Progenitor cell of endocrine pancreas (in vitro differentiated cells): ENCODE measurements around the gene RAX. TPM values are rescaled to one million over a fixed set of nuclear protein-coding genes. Genes with fewer than 3 reads are reported as not detected.

Experiments
- DNase-seq: peaks from one replicate; pipeline ENCODE4 v3.0.0; 2021; ENCODE audit warnings: low spot score; ENCODE audit not compliant: unreplicated experiment
- H3K27ac Mint-ChIP-seq: 2 replicates; pipeline ENCODE4 v1.8.0; 2021; ENCODE audit warnings: mild to moderate bottlenecking, moderate library complexity, mixed read lengths
- H3K27me3 Mint-ChIP-seq: 2 replicates; pipeline ENCODE4 v1.8.0; 2021; ENCODE audit warnings: mixed read lengths
- H3K36me3 Mint-ChIP-seq: 2 replicates; pipeline ENCODE4 v1.8.0; 2022; ENCODE audit warnings: mixed read lengths; ENCODE audit not compliant: insufficient read depth
- H3K4me1 Mint-ChIP-seq: 2 replicates; pipeline ENCODE4 v1.8.0; 2021; ENCODE audit warnings: low read depth, mixed read lengths
- H3K4me3 Mint-ChIP-seq: 2 replicates; pipeline ENCODE4 v1.8.0; 2021; ENCODE audit warnings: low read depth, mild to moderate bottlenecking, moderate library complexity, mixed read lengths
- H3K9me3 Mint-ChIP-seq: 2 replicates; pipeline ENCODE4 v1.8.0; 2021; ENCODE audit warnings: low read depth, mixed read lengths
- total RNA-seq: library from RNA; stranded (reverse); gene quantifications from 2 replicates; pipeline ENCODE4 v1.2.1, GENCODE V29; 2021
- TF ChIP-seq, protein P1 (sequence below): fragments of 200-600 bp; sonication (generic); IDR thresholded peaks from one replicate; pipeline ENCODE4 v1.5.0; 2021; ENCODE audit warnings: antibody characterized with exemption, mild to moderate bottlenecking; ENCODE audit not compliant: unreplicated experiment

Gene RAX
- total RNA-seq, 1 donor from 2014 or later, result not detected

DNA sequence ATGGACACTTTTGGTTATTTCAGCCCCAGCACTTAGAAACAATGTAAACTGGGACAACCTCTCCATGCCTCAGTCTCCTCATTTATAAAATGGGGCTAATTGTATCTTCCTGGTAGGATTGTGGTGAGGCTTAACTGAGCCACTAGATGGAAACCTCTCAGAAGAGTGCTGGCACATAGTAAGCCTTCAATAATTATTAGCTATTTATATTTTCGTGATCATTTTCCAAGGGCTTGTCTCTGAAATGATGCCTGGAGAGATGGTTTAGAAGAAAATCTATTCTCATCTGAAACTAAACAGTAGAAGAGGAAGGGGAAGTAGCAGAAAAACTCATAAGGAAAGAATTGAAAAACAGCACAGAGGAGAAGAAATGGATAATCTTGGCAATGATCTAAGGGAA, 6.8 kb downstream of the RAX start:
- H3K27ac Mint-ChIP-seq, result no peak overlapping the region
- no peak for DNase-seq
- H3K36me3 Mint-ChIP-seq, result no peaks in the 10 kb centered on the region
- TF ChIP-seq, protein P1, sequence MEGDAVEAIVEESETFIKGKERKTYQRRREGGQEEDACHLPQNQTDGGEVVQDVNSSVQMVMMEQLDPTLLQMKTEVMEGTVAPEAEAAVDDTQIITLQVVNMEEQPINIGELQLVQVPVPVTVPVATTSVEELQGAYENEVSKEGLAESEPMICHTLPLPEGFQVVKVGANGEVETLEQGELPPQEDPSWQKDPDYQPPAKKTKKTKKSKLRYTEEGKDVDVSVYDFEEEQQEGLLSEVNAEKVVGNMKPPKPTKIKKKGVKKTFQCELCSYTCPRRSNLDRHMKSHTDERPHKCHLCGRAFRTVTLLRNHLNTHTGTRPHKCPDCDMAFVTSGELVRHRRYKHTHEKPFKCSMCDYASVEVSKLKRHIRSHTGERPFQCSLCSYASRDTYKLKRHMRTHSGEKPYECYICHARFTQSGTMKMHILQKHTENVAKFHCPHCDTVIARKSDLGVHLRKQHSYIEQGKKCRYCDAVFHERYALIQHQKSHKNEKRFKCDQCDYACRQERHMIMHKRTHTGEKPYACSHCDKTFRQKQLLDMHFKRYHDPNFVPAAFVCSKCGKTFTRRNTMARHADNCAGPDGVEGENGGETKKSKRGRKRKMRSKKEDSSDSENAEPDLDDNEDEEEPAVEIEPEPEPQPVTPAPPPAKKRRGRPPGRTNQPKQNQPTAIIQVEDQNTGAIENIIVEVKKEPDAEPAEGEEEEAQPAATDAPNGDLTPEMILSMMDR, result no peak
- no peaks in the 10 kb centered on the region for H3K9me3 Mint-ChIP-seq
- H3K27me3 Mint-ChIP-seq, result peaks cover 96% of the 10 kb centered on the region
- H3K4me3 Mint-ChIP-seq, result no peak overlapping the region
- peaks cover 5% of the 10 kb centered on the region for H3K4me1 Mint-ChIP-seq

DNA sequence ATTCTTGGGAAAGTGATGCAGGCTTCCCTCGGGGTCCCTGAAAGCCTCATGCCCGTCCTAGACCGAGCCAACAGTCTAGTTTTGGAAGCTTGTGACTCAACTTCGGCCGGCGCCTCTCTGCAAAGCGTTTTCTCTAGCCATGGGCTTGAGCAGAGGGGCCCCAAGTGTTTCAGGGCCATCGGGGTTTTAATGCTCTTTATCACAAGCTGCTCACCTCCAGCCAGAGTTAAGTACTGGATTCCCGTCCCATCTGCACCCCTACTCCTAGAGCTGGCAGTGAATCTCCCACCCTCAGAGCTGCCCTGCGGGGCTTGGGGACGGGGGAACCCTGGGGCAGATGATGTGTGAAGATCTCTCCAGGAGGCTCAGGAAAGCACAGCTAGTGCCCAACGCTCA, 7.3 kb downstream of the RAX start:
- Mint-ChIP-seq H3K27ac (no peak overlapping the region), H3K9me3 (no peaks in the 10 kb centered on the region), H3K4me3 (no peak overlapping the region), H3K36me3 (no peaks in the 10 kb centered on the region), H3K27me3 (peaks cover 96% of the 10 kb centered on the region), H3K4me1 (peaks cover 5% of the 10 kb centered on the region)
- no peak for DNase-seq
- TF ChIP-seq, protein P1, result no peak

DNA sequence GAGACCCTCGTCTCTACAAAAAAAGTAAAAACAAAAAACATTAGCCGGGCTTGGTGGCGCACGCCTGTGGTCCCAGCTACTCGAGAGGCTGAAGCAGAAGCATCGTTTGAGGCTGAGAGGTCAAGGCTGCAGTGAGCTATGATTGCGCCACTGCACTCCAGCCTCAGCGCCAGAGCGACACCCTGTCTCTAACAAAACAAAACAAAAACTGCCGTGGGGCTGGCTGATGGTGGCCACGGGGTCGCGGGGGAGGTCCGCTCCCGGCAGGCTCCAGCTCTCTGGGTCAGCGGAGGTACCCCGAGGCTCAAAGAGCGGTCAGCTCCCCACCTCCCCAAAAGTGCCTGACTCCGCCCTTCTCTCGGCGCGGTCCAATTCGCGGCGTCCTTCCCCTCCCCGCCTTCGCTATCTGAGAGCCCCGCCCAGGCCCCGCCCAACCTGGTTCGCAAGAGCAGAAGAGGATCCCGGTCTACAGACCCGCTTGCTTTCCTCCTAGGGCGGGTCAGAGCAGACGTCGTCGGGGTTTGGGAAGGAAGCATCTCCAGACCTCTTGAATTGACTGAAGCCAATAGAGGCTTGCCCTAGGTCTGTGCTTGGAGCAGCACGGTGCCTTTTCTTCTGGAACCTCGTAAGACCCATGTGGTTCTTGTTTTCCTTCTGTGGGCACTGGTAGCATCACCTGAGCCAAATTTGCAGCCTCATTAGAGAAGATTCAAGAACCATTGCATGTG, 7.8 kb downstream of the RAX start:
- TF ChIP-seq, protein P1, result no peak
- no peak overlapping the region for H3K4me3 Mint-ChIP-seq
- no peak overlapping the region for H3K27ac Mint-ChIP-seq
- H3K9me3 Mint-ChIP-seq, result no peaks in the 10 kb centered on the region
- no peaks in the 10 kb centered on the region for H3K36me3 Mint-ChIP-seq
- H3K27me3 Mint-ChIP-seq, result peaks cover 96% of the 10 kb centered on the region
- H3K4me1 Mint-ChIP-seq, result peaks cover 5% of the 10 kb centered on the region
- DNase-seq, result no peak

DNA sequence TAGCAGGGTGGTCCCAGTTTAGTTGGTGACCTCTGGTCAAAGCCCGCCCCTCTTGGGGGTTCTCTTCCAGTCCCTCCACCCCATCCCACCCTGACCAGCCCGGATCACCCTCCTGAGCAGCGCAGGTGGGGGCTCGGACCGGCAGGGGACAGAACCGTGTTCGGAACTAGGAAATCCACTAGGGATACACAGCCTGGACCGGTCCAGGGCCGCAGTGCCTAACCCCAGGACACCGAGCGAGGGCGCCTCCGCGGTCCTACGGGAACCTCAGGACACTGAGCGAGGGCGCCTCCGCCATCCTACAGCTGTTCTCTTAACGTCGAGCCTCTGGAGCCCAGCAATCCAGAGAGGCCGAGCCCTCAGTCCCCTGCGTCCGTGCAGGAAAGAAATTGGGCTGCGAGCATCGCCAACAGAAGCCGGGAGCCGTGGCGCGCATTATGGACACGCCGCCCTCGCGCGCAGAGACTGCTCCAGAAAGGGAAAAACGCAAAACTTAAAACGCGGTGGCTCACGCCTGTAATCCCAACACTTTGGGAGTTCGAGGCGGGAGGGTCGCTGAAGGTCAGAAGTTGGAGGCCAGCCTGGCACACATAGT, 8.5 kb downstream of the RAX start:
- H3K4me3 Mint-ChIP-seq, result no peak overlapping the region
- peaks cover 96% of the 10 kb centered on the region for H3K27me3 Mint-ChIP-seq
- H3K36me3 Mint-ChIP-seq, result no peaks in the 10 kb centered on the region

DNA sequence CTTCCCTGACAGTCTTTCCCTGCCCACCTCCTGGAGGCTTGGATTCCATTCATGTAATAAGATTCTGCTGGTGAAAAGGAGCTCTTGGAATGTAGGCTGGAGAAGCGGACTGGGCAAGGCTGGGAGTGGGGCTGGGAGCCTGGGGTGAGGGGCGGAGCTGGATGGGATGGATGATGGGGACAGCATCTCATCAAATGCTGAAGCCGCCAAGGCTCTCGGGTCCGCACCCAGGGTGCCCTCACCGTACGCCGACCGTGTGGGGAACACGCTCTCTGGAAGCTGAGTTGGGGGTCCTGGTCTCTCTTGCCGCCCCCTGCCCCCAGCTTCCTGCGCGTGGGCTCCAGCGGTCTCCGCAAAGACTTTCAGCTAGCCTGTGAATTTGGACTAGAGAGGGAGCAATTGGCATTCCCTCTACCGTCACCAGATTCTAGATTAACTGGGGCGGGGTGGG, 9.1 kb downstream of the RAX start:
- TF ChIP-seq, protein P1, result no peak
- no peak for DNase-seq
- no peaks in the 10 kb centered on the region for H3K9me3 Mint-ChIP-seq
- H3K27me3 Mint-ChIP-seq, result peaks cover 97% of the 10 kb centered on the region
- H3K36me3 Mint-ChIP-seq, result no peaks in the 10 kb centered on the region
- no peak overlapping the region for H3K4me3 Mint-ChIP-seq
- H3K4me1 Mint-ChIP-seq, result peaks cover 5% of the 10 kb centered on the region
- H3K27ac Mint-ChIP-seq, result no peak overlapping the region

More for the DNA sequence above, 8.5 kb downstream of the RAX start:
- TF ChIP-seq, protein P1, result no peak
- H3K4me1 Mint-ChIP-seq, result peaks cover 5% of the 10 kb centered on the region
- DNase-seq, result no peak
- H3K27ac Mint-ChIP-seq, result no peak overlapping the region
- no peaks in the 10 kb centered on the region for H3K9me3 Mint-ChIP-seq
